PC-3 (cell line): ENCODE results near the gene EFNA5. TPM values are rescaled to one million over a fixed set of nuclear protein-coding genes. Genes with fewer than 3 reads are reported as not detected.

ENCODE experiments used
- ATAC-seq: fragments of 200-7000 bp; cut with Tn5 transposase; 2 replicates; pipeline ENCODE4 v1.9.1; 2020; ENCODE audit warnings: mild to moderate bottlenecking, moderate library complexity
- BruUV-seq: library from RNA; stranded (reverse); fragments of 400-500 nt; replicated peaks from 2 replicates; lab custom pipeline; 2021; lab: Mats Ljungman, UMichigan
- CTCF ChIA-PET: fragments of 300-600 bp; sonication (Branson Sonifier 250); formaldehyde crosslinking; loops from one replicate; lab custom pipeline; 2022; ENCODE audit warnings: antibody characterized with exemption; lab: Charles Lee
- POLR2A ChIA-PET: fragments of 300-600 bp; sonication (Branson Sonifier 250); formaldehyde crosslinking; loops from one replicate; lab custom pipeline; 2022; ENCODE audit warnings: antibody characterized with exemption; ENCODE audit not compliant: unreplicated experiment; lab: Charles Lee
- DNase-seq: peaks from one replicate; pipeline ENCODE4 v3.0.0-alpha.2; 2015
- H2AFZ ChIP-seq: fragments of 300-600 bp; sonication (generic); 2 replicates; pipeline ENCODE4 v1.6.0; 2016; ENCODE audit warnings: antibody characterized with exemption, low read length
- H3F3A ChIP-seq: fragments of 300-600 bp; sonication (generic); one replicate; pipeline ENCODE4 v1.6.0; 2017; ENCODE audit warnings: antibody characterized with exemption, low read length, control low read depth, mild to moderate bottlenecking; ENCODE audit not compliant: unreplicated experiment
- H3K27ac ChIP-seq: fragments of 300-600 bp; sonication (generic); 2 replicates; pipeline ENCODE4 v1.5.1; 2016; ENCODE audit warnings: mild to moderate bottlenecking, low read length
- H3K27me3 ChIP-seq: fragments of 300-600 bp; sonication (generic); 2 replicates; pipeline ENCODE4 v1.6.1; 2016; ENCODE audit warnings: low read length, mixed read lengths
- H3K36me3 ChIP-seq: fragments of 300-600 bp; sonication (generic); 2 replicates; pipeline ENCODE4 v1.6.1; 2016; ENCODE audit warnings: low read depth, mixed run types, low read length, mixed read lengths
- H3K4me1 ChIP-seq: fragments of 300-600 bp; sonication (generic); 2 replicates; pipeline ENCODE4 v1.5.1; 2016; ENCODE audit warnings: low read length; ENCODE audit not compliant: insufficient read depth
- H3K4me2 ChIP-seq: fragments of 300-600 bp; sonication (generic); 2 replicates; pipeline ENCODE4 v1.6.0; 2016; ENCODE audit warnings: low read length
- H3K4me3 ChIP-seq: fragments of 300-600 bp; sonication (generic); 2 replicates; pipeline ENCODE4 v1.5.1; 2016; ENCODE audit warnings: mild to moderate bottlenecking, low read length, mixed read lengths
- H3K79me2 ChIP-seq: fragments of 300-600 bp; sonication (generic); 2 replicates; pipeline ENCODE4 v1.6.1; 2017; ENCODE audit warnings: low read length, mixed read lengths
- H3K9ac ChIP-seq: fragments of 300-600 bp; sonication (generic); 2 replicates; pipeline ENCODE4 v1.6.0; 2016; ENCODE audit warnings: mild to moderate bottlenecking, low read length
- H3K9me2 ChIP-seq: fragments of 300-600 bp; sonication (generic); replicated peaks from 2 replicates; pipeline ENCODE4 v1.6.1; 2016; ENCODE audit warnings: mixed run types, low read length, mixed read lengths
- H3K9me3 ChIP-seq: fragments of 300-600 bp; sonication (generic); 2 replicates; pipeline ENCODE4 v1.6.1; 2016; ENCODE audit warnings: low read length, mixed read lengths
- H4K20me1 ChIP-seq: fragments of 300-600 bp; sonication (generic); 2 replicates; pipeline ENCODE4 v1.6.1; 2016; ENCODE audit warnings: low read length, mixed read lengths
- CTCF ChIP-seq: fragments of 300-600 bp; sonication (generic); conservative IDR thresholded peaks from 2 replicates; pipeline ENCODE4 v1.5.1; 2017; ENCODE audit warnings: antibody characterized with exemption, low read depth, mild to moderate bottlenecking, low read length
- EZH2 ChIP-seq: fragments of 300-600 bp; sonication (generic); IDR thresholded peaks from one replicate; pipeline ENCODE4 v1.6.1; 2017; ENCODE audit warnings: antibody characterized with exemption, mild to moderate bottlenecking, low read length; ENCODE audit not compliant: unreplicated experiment
- EZH2phosphoT487 ChIP-seq: fragments of 300-600 bp; sonication (generic); IDR thresholded peaks from 2 replicates; pipeline ENCODE4 v1.6.1; 2018; ENCODE audit warnings: mild to moderate bottlenecking, antibody characterized with exemption, low read length, borderline replicate concordance
- intact Hi-C: fragments of 100-400 bp; cut with micrococcal nuclease; formaldehyde crosslinking; loops from 2 replicates; pipeline ENCODE4 v1.9.0; 2023
- total RNA-seq: library from RNA; depleted of rRNA; stranded (reverse); fragments of >200 nt; gene quantifications from 2 replicates; pipeline ENCODE4 v1.2.3, GENCODE V29; 2014

EFNA5 gene
- total RNA-seq, 1 experiment from 2014 or later, result 5.4 TPM

- Histone ChIP-seq H3K4me3 (no peak overlapping the region), H3K27ac (no peak overlapping the region), H3K79me2 (peaks cover 14% of the 10 kb centered on the region; the same call in 1 of the 2 replicates), H3K4me1 (peaks cover 52% of the 10 kb centered on the region), H4K20me1 (no peaks in the 10 kb centered on the region), H3K9me2 (no peaks in the 10 kb centered on the region), H3F3A (peaks cover 6% of the 10 kb centered on the region), H3K9me3 (no peaks in the 10 kb centered on the region), H3K27me3 (no peaks in the 10 kb centered on the region), H3K36me3 (no peaks in the 10 kb centered on the region), H3K9ac (no peak overlapping the region), H3K4me2 (no peak overlapping the region), H2AFZ (no peak overlapping the region)
- intact Hi-C loops, result loop anchor here (5.0 kb wide), 1 partner anchor 94 kb away; no protein-coding TSS in a partner anchor
- ChIA-PET CTCF (no interaction called here), POLR2A (no interaction called here)
- no TSS peak for BruUV-seq
- TF ChIP-seq EZH2phosphoT487 (no peak), EZH2 (no peak), CTCF (no peak)
- no peak for DNase-seq
- ATAC-seq, result no peak
Observed at GRCh38 chr5:107428303-107428813, 242.4 kb downstream of the EFNA5 start.

- POLR2A ChIA-PET, result no interaction called here
- H2AFZ ChIP-seq, result no peak overlapping the region
- no peak for TF ChIP-seq EZH2phosphoT487
- no peak for TF ChIP-seq EZH2
- TF ChIP-seq CTCF, result no peak
- BruUV-seq, result no TSS peak
- intact Hi-C loops, result loop anchor here (5.0 kb wide), 1 partner anchor 95 kb away; no protein-coding TSS in a partner anchor
- no peak overlapping the region; the same call in 1 of the 2 replicates for H3K9ac ChIP-seq
- ATAC-seq, result no peak
- H3K4me1 ChIP-seq, result peaks cover 44% of the 10 kb centered on the region
- H3K4me3 ChIP-seq, result no peak overlapping the region
- H3K4me2 ChIP-seq, result peak overlapping the region; percentile 73; the same call in 1 of the 2 replicates
- peaks cover 14% of the 10 kb centered on the region; the same call in 1 of the 2 replicates for H3K79me2 ChIP-seq
- no peaks in the 10 kb centered on the region for H3K27me3 ChIP-seq
- H3K9me3 ChIP-seq, result no peaks in the 10 kb centered on the region
- no peaks in the 10 kb centered on the region for H3K36me3 ChIP-seq
- CTCF ChIA-PET, result no interaction called here
- H3F3A ChIP-seq, result peaks cover 6% of the 10 kb centered on the region
- H4K20me1 ChIP-seq, result no peaks in the 10 kb centered on the region
- no peak for DNase-seq
- peak overlapping the region; percentile 89 for H3K27ac ChIP-seq
- H3K9me2 ChIP-seq, result no peaks in the 10 kb centered on the region
Observed at GRCh38 chr5:107426872-107427271, 243.9 kb downstream of the EFNA5 start.

- H3K4me1 ChIP-seq, result peaks cover 40% of the 10 kb centered on the region
- intact Hi-C loops, result loop anchor here (5.0 kb wide), 1 partner anchor 96 kb away; no protein-coding TSS in a partner anchor
- ATAC-seq, result peak; percentile 5; the same call in 1 of the 2 replicates
Observed at GRCh38 chr5:107426209-107426608, 244.5 kb downstream of the EFNA5 start.

More at GRCh38 chr5:107426209-107426608, 244.5 kb downstream of the EFNA5 start:
- POLR2A ChIA-PET, result no interaction called here
- no peak overlapping the region for H3K4me3 ChIP-seq
- H3K9me2 ChIP-seq, result no peaks in the 10 kb centered on the region
- peak overlapping the region; percentile 73 for H3K4me2 ChIP-seq
- TF ChIP-seq EZH2phosphoT487 (no peak), EZH2 (no peak), CTCF (no peak)
- H2AFZ ChIP-seq, result no peak overlapping the region
- H3K36me3 ChIP-seq, result no peaks in the 10 kb centered on the region
- no TSS peak for BruUV-seq
- H3F3A ChIP-seq, result peaks cover 6% of the 10 kb centered on the region
- H3K27me3 ChIP-seq, result no peaks in the 10 kb centered on the region
- H3K79me2 ChIP-seq, result 0 out of 2 replicates have a peak, but pooled peaks cover 8% of the 10 kb centered on the region
- no peaks in the 10 kb centered on the region for H3K9me3 ChIP-seq
- DNase-seq, result peak; percentile 41
- H4K20me1 ChIP-seq, result no peaks in the 10 kb centered on the region
- CTCF ChIA-PET, result interaction anchor here (0.7 kb wide), 1 partner anchor 146 kb away, joined by 3 read pairs; no protein-coding TSS in a partner anchor
- H3K27ac ChIP-seq, result peak overlapping the region; percentile 89
- H3K9ac ChIP-seq, result peak overlapping the region; percentile 44
